H7 (cell line): Measurements from ENCODE around the gene ATF7. TPM values are rescaled to one million over a fixed set of nuclear protein-coding genes. Genes with fewer than 3 reads are reported as not detected.
"Not testable (repeated sequence)": the region's sequence is repeated elsewhere in the genome, so short reads cannot be mapped to it uniquely, and the experiment has no call there.

Source experiments
- DNase-seq: peaks from one replicate; pipeline ENCODE4 v3.0.0; 2012
- H3K27me3 ChIP-seq: 2 replicates; pipeline ENCODE4 v1.6.0; 2011; ENCODE audit warnings: mild to moderate bottlenecking, low read length; ENCODE audit not compliant: control insufficient read depth, insufficient read depth
- H3K36me3 ChIP-seq: replicated peaks from 2 replicates; pipeline ENCODE4 v1.5.1; 2011; ENCODE audit warnings: low read length; ENCODE audit not compliant: control insufficient read depth, insufficient read depth
- H3K4me3 ChIP-seq: 2 replicates; pipeline ENCODE4 v1.5.1; 2011; ENCODE audit warnings: low read depth, mild to moderate bottlenecking, control low read depth, low read length, moderate library complexity; ENCODE audit not compliant: insufficient read depth
- total RNA-seq: library from RNA; depleted of rRNA; stranded (reverse); fragments of >200 nt; shearing (Covaris generic); gene quantifications from 2 replicates; pipeline ENCODE4 v1.2.3, GENCODE V29; 2014

Gene ATF7
- total RNA-seq, 1 experiment from 2014 or later = 7.1 TPM

- DNase-seq = no peak
- Histone ChIP-seq H3K4me3 (no peak overlapping the region), H3K36me3 (no peaks in the 10 kb centered on the region), H3K27me3 (no peaks in the 10 kb centered on the region)
Measured at GRCh38 chr12:53575502-53576249, 50.5 kb downstream of the ATF7 start.

GRCh38 chr12:53572134-53572758 lies 53.9 kb downstream of the ATF7 start:
- Histone ChIP-seq H3K27me3 (no peaks in the 10 kb centered on the region), H3K36me3 (no peaks in the 10 kb centered on the region), H3K4me3 (no peak overlapping the region)
- DNase-seq = no peak

GRCh38 chr12:53571295-53571694 lies 54.9 kb downstream of the ATF7 start:
- H3K27me3 ChIP-seq = no peaks in the 10 kb centered on the region
- no peaks in the 10 kb centered on the region for H3K36me3 ChIP-seq
- no peak overlapping the region for H3K4me3 ChIP-seq
- DNase-seq = no peak

- no peaks in the 10 kb centered on the region for H3K27me3 ChIP-seq
- no peak for DNase-seq
- no peak overlapping the region for H3K4me3 ChIP-seq
- H3K36me3 ChIP-seq = no peaks in the 10 kb centered on the region
Measured at GRCh38 chr12:53568809-53569557, 57.2 kb downstream of the ATF7 start.

- Histone ChIP-seq H3K36me3 (no peaks in the 10 kb centered on the region), H3K4me3 (no peak overlapping the region), H3K27me3 (no peaks in the 10 kb centered on the region)
- no peak for DNase-seq
Measured at GRCh38 chr12:53567961-53568808, 58.0 kb downstream of the ATF7 start.

GRCh38 chr12:53565376-53565775 lies 60.8 kb downstream of the ATF7 start:
- DNase-seq, H3K27me3 ChIP-seq, H3K4me3 ChIP-seq, H3K36me3 ChIP-seq: not testable (repeated sequence)

GRCh38 chr12:53564941-53565340 lies 61.2 kb downstream of the ATF7 start:
- no peaks in the 10 kb centered on the region for H3K36me3 ChIP-seq
- H3K27me3 ChIP-seq = no peaks in the 10 kb centered on the region
- H3K4me3 ChIP-seq = no peak overlapping the region
- no peak for DNase-seq

- Histone ChIP-seq H3K27me3 (no peaks in the 10 kb centered on the region), H3K36me3 (no peaks in the 10 kb centered on the region), H3K4me3 (no peak overlapping the region)
- DNase-seq = no peak
Measured at GRCh38 chr12:53564278-53564677, 61.9 kb downstream of the ATF7 start.

GRCh38 chr12:53563452-53564028 lies 62.6 kb downstream of the ATF7 start:
- no peak for DNase-seq
- no peaks in the 10 kb centered on the region for H3K36me3 ChIP-seq
- H3K4me3 ChIP-seq = no peak overlapping the region
- H3K27me3 ChIP-seq = no peaks in the 10 kb centered on the region

- DNase-seq = no peak
- H3K27me3 ChIP-seq = no peaks in the 10 kb centered on the region
- H3K36me3 ChIP-seq = no peaks in the 10 kb centered on the region
- no peak overlapping the region for H3K4me3 ChIP-seq
Measured at GRCh38 chr12:53561590-53561953, 64.6 kb downstream of the ATF7 start.

GRCh38 chr12:53560912-53561589 lies 65.1 kb downstream of the ATF7 start:
- no peaks in the 10 kb centered on the region for H3K27me3 ChIP-seq
- no peaks in the 10 kb centered on the region for H3K36me3 ChIP-seq
- DNase-seq = no peak
- no peak overlapping the region for H3K4me3 ChIP-seq

- no peak for DNase-seq
- Histone ChIP-seq H3K4me3 (no peak overlapping the region), H3K27me3 (no peaks in the 10 kb centered on the region), H3K36me3 (no peaks in the 10 kb centered on the region)
Measured at GRCh38 chr12:53560351-53560750, 65.8 kb downstream of the ATF7 start.

- H3K4me3 ChIP-seq = no peak overlapping the region
- DNase-seq = no peak
- no peaks in the 10 kb centered on the region for H3K36me3 ChIP-seq
- H3K27me3 ChIP-seq = no peaks in the 10 kb centered on the region
Measured at GRCh38 chr12:53558631-53559030, 67.6 kb downstream of the ATF7 start.
